Measurements from ENCODE around the gene TTLL12.
"Not testable (repeated sequence)": the region's sequence is repeated elsewhere in the genome, so short reads cannot be mapped to it uniquely, and the experiment has no call there.

TTLL12 gene

GRCh38 chr22:43152003-43152356 lies 35.0 kb downstream of the TTLL12 start:
- DNase-seq, result peak in 5 of 6 experiments; percentile 22 to 74 (median 57)

GRCh38 chr22:43151251-43152002 lies 35.5 kb downstream of the TTLL12 start, which contains the start of gene TSPO:
TSS of gene TSPO (plus strand) at chr22:43151559. CDS start at chr22:43159239, 7,680 bp downstream.
- peak; percentile 6 to 65 (median 49) for DNase-seq

GRCh38 chr22:43150731-43151206 lies 36.2 kb downstream of the TTLL12 start:
- no peak for DNase-seq

- DNase-seq, result no peak
Observed at GRCh38 chr22:43148581-43148980, 38.4 kb downstream of the TTLL12 start.

GRCh38 chr22:43147821-43148220 lies 39.1 kb downstream of the TTLL12 start:
- no peak for DNase-seq

GRCh38 chr22:43146332-43146731 lies 40.6 kb downstream of the TTLL12 start:
- DNase-seq, result not testable (repeated sequence)

GRCh38 chr22:43145371-43145770 lies 41.6 kb downstream of the TTLL12 start:
- not testable (repeated sequence) for DNase-seq

GRCh38 chr22:43144949-43145348 lies 42.0 kb downstream of the TTLL12 start:
- DNase-seq, result no peak

- peak; percentile 55 to 79 (median 71) for DNase-seq
Observed at GRCh38 chr22:43142880-43143562, 43.9 kb downstream of the TTLL12 start, which contains the start of gene MCAT. TSS of gene MCAT (minus strand) at chr22:43143398. CDS start at chr22:43143348, 50 bp downstream.

- no peak for DNase-seq
Observed at GRCh38 chr22:43136801-43137200, 50.1 kb downstream of the TTLL12 start.

GRCh38 chr22:43136255-43136654 lies 50.7 kb downstream of the TTLL12 start:
- DNase-seq, result peak in 5 of 6 experiments; percentile 5 to 22 (median 12)

GRCh38 chr22:43135565-43135964 lies 51.4 kb downstream of the TTLL12 start:
- no peak for DNase-seq

- DNase-seq, result no peak
Observed at GRCh38 chr22:43134553-43134952, 52.4 kb downstream of the TTLL12 start.

GRCh38 chr22:43133401-43133800 lies 53.5 kb downstream of the TTLL12 start:
- no peak for DNase-seq

- no peak for DNase-seq
Observed at GRCh38 chr22:43131773-43132501, 55.0 kb downstream of the TTLL12 start.

GRCh38 chr22:43129426-43130425 lies 57.2 kb downstream of the TTLL12 start:
- DNase-seq, result no peak

- no peak for DNase-seq
Observed at GRCh38 chr22:43128928-43129424, 58.0 kb downstream of the TTLL12 start.

- no peak for DNase-seq
Observed at GRCh38 chr22:43128116-43128515, 58.8 kb downstream of the TTLL12 start.

GRCh38 chr22:43127166-43127908 lies 59.6 kb downstream of the TTLL12 start:
- no peak for DNase-seq

GRCh38 chr22:43126501-43127165 lies 60.3 kb downstream of the TTLL12 start:
- DNase-seq, result no peak

All from stimulated activated naive CD4-positive, alpha-beta T cell (primary cell).